ENCODE measurements around the gene NKIRAS2.

GRCh38 chr17:42005166-42005565, 14.7 kb upstream of the NKIRAS2 start:
- TF ChIP-seq ZFP3 (CRISPR knock-in tag; IDR thresholded peaks at IDR 0.05) (no peak), TOX (CRISPR knock-in tag; IDR thresholded peaks at IDR 0.05; ENCODE audit: borderline replicate concordance) (no peak), ARNTL (CRISPR knock-in tag; IDR thresholded peaks at IDR 0.05; ENCODE audit: borderline replicate concordance, low read depth) (no peak), RARB (CRISPR knock-in tag; IDR thresholded peaks at IDR 0.05) (no peak), CSDC2 (CRISPR knock-in tag; IDR thresholded peaks at IDR 0.05) (no peak), PATZ1 (CRISPR knock-in tag; IDR thresholded peaks at IDR 0.05; ENCODE audit: borderline replicate concordance) (no peak), ZFP30 (CRISPR knock-in tag; IDR thresholded peaks at IDR 0.05) (no peak), OSR1 (CRISPR knock-in tag; IDR thresholded peaks at IDR 0.05) (no peak)
